Measurements from ENCODE around the gene SMYD4. TPM values are rescaled to one million over a fixed set of nuclear protein-coding genes. Genes with fewer than 3 reads are reported as not detected.

The SMYD4 gene
- total and polyA plus RNA-seq, 5 donors from 2014 or later: 7.2 to 25.8 (median 12.5) TPM

DNA sequence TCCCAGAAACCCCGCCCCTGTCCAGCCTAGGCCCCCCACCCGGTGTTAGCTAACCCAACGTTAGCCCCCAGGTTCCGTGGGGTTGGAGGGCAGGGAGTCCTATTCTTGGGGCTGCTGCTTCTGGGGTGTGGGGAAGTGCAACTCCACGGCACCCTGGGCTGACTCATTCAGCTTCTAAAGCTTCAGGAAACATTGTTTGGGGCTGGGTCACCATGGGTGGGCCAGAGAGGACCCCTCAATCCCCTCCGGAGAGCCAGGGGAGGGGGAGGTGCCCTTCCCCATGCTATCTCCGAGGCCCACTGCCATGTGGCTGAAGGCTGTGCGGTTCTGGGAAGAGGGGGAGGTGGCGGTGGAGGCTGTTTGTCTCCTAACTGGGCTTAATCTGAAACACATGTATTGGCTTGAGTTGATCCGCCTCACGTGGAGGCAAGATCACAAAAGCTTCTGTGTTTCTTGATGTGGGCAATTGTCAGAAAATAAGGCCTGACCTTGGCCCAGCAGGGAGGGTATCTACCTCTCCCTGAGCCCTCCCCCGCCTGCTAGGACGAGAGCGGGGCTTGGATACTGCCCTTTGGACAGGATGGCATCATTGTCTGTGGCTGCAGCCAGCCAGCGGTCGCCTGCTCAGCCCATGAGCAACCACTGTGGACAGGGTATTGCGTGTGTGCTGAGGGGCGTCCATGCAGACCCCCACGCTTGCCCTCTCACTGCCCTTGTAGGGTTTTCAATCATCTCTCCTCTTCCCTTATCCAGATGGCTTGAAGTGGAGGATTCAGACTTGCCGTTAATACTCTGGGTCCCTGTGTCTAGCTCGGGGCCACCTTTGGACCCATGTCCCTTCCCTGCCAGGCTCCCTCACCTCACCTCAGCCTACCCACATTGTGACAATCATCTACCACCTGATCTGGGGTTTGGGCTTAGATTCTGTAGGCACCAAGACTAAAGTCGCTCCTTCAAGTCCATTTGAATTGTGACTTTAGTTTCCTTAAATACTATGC lies 66.5 kb downstream of the SMYD4 start:
- Mint-ChIP-seq H3K4me3 (peak overlapping the region in 3 of 4 donors; percentile 48 to 74 (median 73)), H3K36me3 (peaks cover 4% of the 10 kb centered on the region), H3K27me3 (no peaks in the 10 kb centered on the region), H3K9me3 (no peaks in the 10 kb centered on the region), H3K27ac (peak overlapping the region; percentile 66 to 94 (median 72)), H3K4me1 (peaks cover 6 to 49% (median 15%) of the 10 kb centered on the region in 4 donors)
- H3K4me3 ChIP-seq (ENCODE audit: low read depth, low read length): no peak overlapping the region
- H3K27me3 ChIP-seq (ENCODE audit: control insufficient read depth, insufficient read depth, low read length): no peaks in the 10 kb centered on the region
- H3K4me1 ChIP-seq (ENCODE audit: control insufficient read depth, insufficient read depth, low read length, poor library complexity, severe bottlenecking): peaks cover 35% of the 10 kb centered on the region
- no peaks in the 10 kb centered on the region for H3K36me3 ChIP-seq (ENCODE audit: control insufficient read depth, insufficient read depth, low read length)
- H3K27ac ChIP-seq (ENCODE audit: insufficient read depth, low read length, poor library complexity, severe bottlenecking): peak overlapping the region; percentile 69
- ATAC-seq (ENCODE audit: low read depth in 2 of 2) (no peak), DNase-seq (peak in 1 of 3 donors; percentile 35)
- H3K9me3 ChIP-seq (ENCODE audit: control insufficient read depth in 2 of 2, low read length in 2 of 2): no peaks in the 10 kb centered on the region

DNA sequence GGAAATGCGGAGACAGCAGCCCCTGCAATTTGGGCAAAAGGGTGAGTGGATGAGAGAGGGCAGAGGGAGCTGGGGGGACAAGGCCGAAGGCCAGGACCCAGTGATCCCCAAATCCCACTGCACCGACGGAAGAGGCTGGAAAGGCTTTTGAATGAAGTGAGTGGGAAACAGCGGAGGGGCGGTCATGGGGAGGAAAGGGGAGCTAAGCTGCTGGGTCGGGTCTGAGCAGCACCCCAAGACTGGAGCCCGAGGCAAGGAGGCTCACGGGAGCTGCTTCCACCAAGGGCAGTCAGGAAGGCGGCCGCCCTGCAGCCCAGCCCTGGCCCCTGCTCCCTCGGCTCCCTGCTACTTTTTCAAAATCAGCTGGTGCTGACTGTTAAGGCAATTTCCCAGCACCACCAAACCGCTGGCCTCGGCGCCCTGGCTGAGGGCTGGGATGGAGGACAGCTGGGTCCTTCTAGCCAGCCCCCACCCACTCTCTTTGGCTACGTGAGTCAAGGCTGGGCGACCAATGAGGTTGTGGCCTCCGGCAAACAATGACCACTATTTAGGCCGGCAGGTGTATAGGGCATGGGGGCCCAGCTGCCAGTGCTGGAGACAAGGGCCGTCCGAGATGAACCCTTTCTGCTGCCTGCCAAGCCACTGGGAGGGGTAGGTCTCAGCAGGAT lies 67.3 kb downstream of the SMYD4 start:
- Mint-ChIP-seq H3K9me3 (no peaks in the 10 kb centered on the region), H3K4me3 (peak overlapping the region in 1 of 4 donors; percentile 68), H3K27me3 (peaks cover 2% of the 10 kb centered on the region), H3K36me3 (peaks cover 4% of the 10 kb centered on the region), H3K27ac (peak overlapping the region; percentile 66 to 94 (median 72)), H3K4me1 (peaks cover 6 to 43% (median 11%) of the 10 kb centered on the region in 4 donors)
- Histone ChIP-seq H3K27ac (ENCODE audit: insufficient read depth, low read length, poor library complexity, severe bottlenecking) (peak overlapping the region; percentile 69), H3K4me1 (ENCODE audit: control insufficient read depth, insufficient read depth, low read length, poor library complexity, severe bottlenecking) (peaks cover 35% of the 10 kb centered on the region), H3K27me3 (ENCODE audit: control insufficient read depth, insufficient read depth, low read length) (no peaks in the 10 kb centered on the region), H3K9me3 (ENCODE audit: control insufficient read depth in 2 of 2, low read length in 2 of 2) (no peaks in the 10 kb centered on the region), H3K36me3 (ENCODE audit: control insufficient read depth, insufficient read depth, low read length) (no peaks in the 10 kb centered on the region), H3K4me3 (ENCODE audit: low read depth, low read length) (no peak overlapping the region)
- no peak for DNase-seq
- ATAC-seq (ENCODE audit: low read depth in 2 of 2): no peak

DNA sequence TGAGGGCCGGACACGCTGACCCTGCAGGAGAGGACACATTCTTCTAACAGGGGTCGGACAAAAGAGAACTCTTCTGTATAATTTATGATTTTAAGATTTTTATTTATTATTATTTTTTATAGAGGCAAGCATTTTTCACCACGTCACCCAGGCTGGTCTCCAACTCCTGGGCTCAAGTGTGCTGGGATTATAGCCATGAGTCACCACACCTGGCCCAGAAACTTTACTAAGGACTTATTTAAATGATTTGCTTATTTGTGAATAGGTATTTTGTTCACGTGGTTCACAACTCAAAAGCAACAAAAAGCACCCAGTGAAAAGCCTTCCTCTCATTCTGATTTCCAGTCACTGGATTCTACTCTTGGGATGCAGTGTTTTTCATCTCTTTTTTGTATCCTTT lies 70.2 kb downstream of the SMYD4 start:
- peak overlapping the region in 1 of 4 donors; percentile 25 for H3K4me3 Mint-ChIP-seq
- Histone ChIP-seq H3K27ac (ENCODE audit: insufficient read depth, low read length, poor library complexity, severe bottlenecking) (no peak overlapping the region), H3K4me1 (ENCODE audit: control insufficient read depth, insufficient read depth, low read length, poor library complexity, severe bottlenecking) (peaks cover 33% of the 10 kb centered on the region), H3K36me3 (ENCODE audit: control insufficient read depth, insufficient read depth, low read length) (no peaks in the 10 kb centered on the region), H3K27me3 (ENCODE audit: control insufficient read depth, insufficient read depth, low read length) (no peaks in the 10 kb centered on the region), H3K9me3 (ENCODE audit: control insufficient read depth in 2 of 2, low read length in 2 of 2) (no peaks in the 10 kb centered on the region), H3K4me3 (ENCODE audit: low read depth, low read length) (no peak overlapping the region)
- no peak overlapping the region for H3K27ac Mint-ChIP-seq
- DNase-seq (no peak), ATAC-seq (ENCODE audit: low read depth in 2 of 2) (no peak)
- peaks cover 0 to 2% (median 0%) of the 10 kb centered on the region in 7 donors for H3K9me3 Mint-ChIP-seq
- H3K36me3 Mint-ChIP-seq: peaks cover 4% of the 10 kb centered on the region
- H3K4me1 Mint-ChIP-seq: peaks cover 5 to 36% (median 9%) of the 10 kb centered on the region in 4 donors
- H3K27me3 Mint-ChIP-seq: peaks cover 6% of the 10 kb centered on the region

DNA sequence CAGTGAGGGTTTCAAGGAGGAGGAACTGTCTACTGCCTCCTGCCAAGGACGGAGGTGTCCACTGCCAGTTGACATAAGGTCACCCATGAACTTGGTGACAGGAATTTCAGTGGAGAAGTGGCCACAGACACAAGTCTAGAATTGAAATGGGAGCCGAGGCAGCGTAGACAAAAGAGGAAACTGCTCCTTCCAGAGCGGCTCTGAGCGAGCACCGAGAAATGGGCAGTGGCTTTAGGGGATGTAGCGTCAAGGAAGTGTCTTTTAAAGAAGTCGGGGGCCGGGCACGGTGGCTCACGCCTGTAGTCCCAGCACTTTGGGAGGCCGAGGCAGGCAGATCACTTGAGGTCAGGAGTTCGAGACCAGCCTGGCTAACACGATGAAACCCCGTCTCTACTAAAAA lies 70.9 kb downstream of the SMYD4 start:
- Histone ChIP-seq H3K9me3 (ENCODE audit: control insufficient read depth in 2 of 2, low read length in 2 of 2) (no peaks in the 10 kb centered on the region), H3K27ac (ENCODE audit: insufficient read depth, low read length, poor library complexity, severe bottlenecking) (no peak overlapping the region), H3K27me3 (ENCODE audit: control insufficient read depth, insufficient read depth, low read length) (no peaks in the 10 kb centered on the region), H3K4me3 (ENCODE audit: low read depth, low read length) (no peak overlapping the region), H3K4me1 (ENCODE audit: control insufficient read depth, insufficient read depth, low read length, poor library complexity, severe bottlenecking) (peaks cover 26% of the 10 kb centered on the region), H3K36me3 (ENCODE audit: control insufficient read depth, insufficient read depth, low read length) (no peaks in the 10 kb centered on the region)
- Mint-ChIP-seq H3K27ac (peak overlapping the region; percentile 57 to 83 (median 75)), H3K4me3 (no peak overlapping the region), H3K4me1 (peaks cover 0 to 29% (median 3%) of the 10 kb centered on the region in 4 donors), H3K36me3 (peaks cover 4% of the 10 kb centered on the region), H3K9me3 (peaks cover 0 to 2% (median 0%) of the 10 kb centered on the region in 7 donors), H3K27me3 (peaks cover 6% of the 10 kb centered on the region)
- no peak for ATAC-seq (ENCODE audit: low read depth in 2 of 2)
- no peak for DNase-seq

DNA sequence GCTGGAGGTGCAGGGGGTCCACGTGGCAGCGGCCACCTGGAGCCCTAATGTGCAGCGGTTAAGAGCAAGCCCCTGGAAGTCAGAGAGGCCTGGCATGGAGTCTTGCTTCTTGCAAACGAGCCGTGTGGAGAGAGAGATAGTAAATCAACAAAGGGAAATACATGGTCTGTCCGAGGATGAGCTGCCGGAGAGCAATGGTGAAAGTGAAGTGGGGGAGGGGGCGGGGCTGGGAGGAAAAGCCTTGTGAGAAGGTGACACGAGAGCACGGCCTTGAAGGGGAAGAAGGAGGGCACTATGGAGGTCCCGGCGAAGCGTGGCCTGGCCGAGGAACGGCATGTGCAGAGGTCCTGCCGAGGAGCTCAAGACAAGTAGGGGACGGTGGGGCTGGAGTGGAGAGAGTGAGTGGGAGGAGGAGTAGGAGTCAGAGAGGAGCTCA lies 73.9 kb downstream of the SMYD4 start:
- Mint-ChIP-seq H3K9me3 (peaks cover 0 to 2% (median 0%) of the 10 kb centered on the region in 7 donors), H3K4me3 (no peak overlapping the region), H3K27me3 (peaks cover 6% of the 10 kb centered on the region), H3K27ac (peak overlapping the region in 2 of 3 donors; percentile 8 to 87), H3K4me1 (peaks cover 0 to 8% (median 0%) of the 10 kb centered on the region in 4 donors), H3K36me3 (peaks cover 4% of the 10 kb centered on the region)
- H3K4me1 ChIP-seq (ENCODE audit: control insufficient read depth, insufficient read depth, low read length, poor library complexity, severe bottlenecking): no peaks in the 10 kb centered on the region
- H3K27me3 ChIP-seq (ENCODE audit: control insufficient read depth, insufficient read depth, low read length): no peaks in the 10 kb centered on the region
- ATAC-seq (ENCODE audit: low read depth in 2 of 2): no peak
- no peak overlapping the region for H3K27ac ChIP-seq (ENCODE audit: insufficient read depth, low read length, poor library complexity, severe bottlenecking)
- H3K36me3 ChIP-seq (ENCODE audit: control insufficient read depth, insufficient read depth, low read length): no peaks in the 10 kb centered on the region
- DNase-seq: no peak
- no peak overlapping the region for H3K4me3 ChIP-seq (ENCODE audit: low read depth, low read length)
- H3K9me3 ChIP-seq (ENCODE audit: control insufficient read depth in 2 of 2, low read length in 2 of 2): no peaks in the 10 kb centered on the region

DNA sequence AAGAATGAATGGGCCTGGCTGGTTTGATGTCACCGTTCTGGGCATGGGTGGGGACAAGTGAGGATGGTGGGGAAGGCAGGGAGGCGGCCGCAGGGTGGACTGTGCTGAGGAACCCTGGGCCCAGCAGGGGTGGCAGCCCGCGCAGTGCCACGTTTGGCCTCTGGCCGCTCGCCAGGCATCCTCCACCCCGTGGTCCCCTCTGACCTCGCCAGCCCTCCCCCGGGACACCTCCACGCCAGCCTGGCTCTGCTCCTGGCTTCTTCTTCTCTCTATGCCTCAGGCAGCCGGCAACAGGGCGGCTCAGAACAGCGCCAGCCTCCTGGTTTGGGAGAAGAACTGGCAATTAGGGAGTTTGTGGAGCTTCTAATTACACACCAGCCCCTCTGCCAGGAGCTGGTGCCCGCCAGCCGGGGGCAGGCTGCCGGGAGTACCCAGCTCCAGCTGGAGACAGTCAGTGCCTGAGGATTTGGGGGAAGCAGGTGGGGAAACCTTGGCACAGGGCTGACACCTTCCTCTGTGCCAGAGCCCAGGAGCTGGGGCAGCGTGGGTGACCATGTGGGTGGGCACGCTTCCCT lies 74.4 kb downstream of the SMYD4 start:
- no peak overlapping the region for H3K4me3 Mint-ChIP-seq
- peaks cover 6% of the 10 kb centered on the region for H3K27me3 Mint-ChIP-seq
- no peak overlapping the region for H3K27ac Mint-ChIP-seq
- peaks cover 0 to 2% (median 0%) of the 10 kb centered on the region in 7 donors for H3K9me3 Mint-ChIP-seq
- DNase-seq (no peak), ATAC-seq (ENCODE audit: low read depth in 2 of 2) (no peak)
- Histone ChIP-seq H3K27ac (ENCODE audit: insufficient read depth, low read length, poor library complexity, severe bottlenecking) (no peak overlapping the region), H3K4me3 (ENCODE audit: low read depth, low read length) (no peak overlapping the region), H3K4me1 (ENCODE audit: control insufficient read depth, insufficient read depth, low read length, poor library complexity, severe bottlenecking) (no peaks in the 10 kb centered on the region), H3K9me3 (ENCODE audit: control insufficient read depth in 2 of 2, low read length in 2 of 2) (no peaks in the 10 kb centered on the region), H3K27me3 (ENCODE audit: control insufficient read depth, insufficient read depth, low read length) (no peaks in the 10 kb centered on the region), H3K36me3 (ENCODE audit: control insufficient read depth, insufficient read depth, low read length) (no peaks in the 10 kb centered on the region)
- H3K4me1 Mint-ChIP-seq: peaks cover 0 to 5% (median 0%) of the 10 kb centered on the region in 4 donors
- peaks cover 4% of the 10 kb centered on the region for H3K36me3 Mint-ChIP-seq

DNA sequence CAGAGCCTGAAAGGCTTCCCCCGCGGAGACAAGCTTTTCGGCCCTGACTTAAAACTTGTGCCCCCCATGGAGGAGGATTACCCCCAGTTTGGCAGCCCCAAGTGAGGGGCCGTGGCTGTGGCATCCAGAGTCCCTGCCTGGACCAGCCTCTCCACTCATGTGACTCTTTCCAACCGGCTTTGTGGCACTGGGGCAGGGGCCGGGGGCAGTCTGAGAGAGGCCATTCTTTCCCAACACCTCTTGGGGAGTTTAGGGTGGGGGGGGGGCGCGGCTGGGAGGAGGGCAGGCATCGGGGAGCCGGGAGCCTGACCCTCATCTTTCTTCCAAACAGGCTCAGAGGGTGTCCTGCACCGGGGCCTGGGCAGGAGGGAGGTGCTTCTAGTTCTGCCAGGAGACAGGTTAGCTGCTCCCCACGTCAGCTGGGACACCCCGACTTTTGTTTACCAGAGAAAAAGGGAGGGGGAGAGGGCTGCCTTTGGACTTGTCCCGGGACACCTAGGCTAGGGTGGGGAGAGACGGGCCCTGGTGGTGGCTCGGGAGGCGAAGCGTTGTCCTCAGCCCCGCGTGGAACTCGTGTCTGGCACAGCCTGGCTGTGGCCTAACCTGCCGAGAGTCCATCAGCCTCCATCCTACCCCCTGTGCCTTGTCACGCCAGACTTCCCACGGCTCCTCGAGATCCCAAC lies 75.1 kb downstream of the SMYD4 start:
- Mint-ChIP-seq H3K36me3 (peaks cover 4% of the 10 kb centered on the region), H3K27ac (no peak overlapping the region), H3K9me3 (peaks cover 0 to 2% (median 0%) of the 10 kb centered on the region in 7 donors), H3K4me3 (no peak overlapping the region), H3K27me3 (peaks cover 6% of the 10 kb centered on the region), H3K4me1 (peaks cover 0 to 5% (median 0%) of the 10 kb centered on the region in 4 donors)
- Histone ChIP-seq H3K4me3 (ENCODE audit: low read depth, low read length) (no peak overlapping the region), H3K27me3 (ENCODE audit: control insufficient read depth, insufficient read depth, low read length) (no peaks in the 10 kb centered on the region), H3K4me1 (ENCODE audit: control insufficient read depth, insufficient read depth, low read length, poor library complexity, severe bottlenecking) (no peaks in the 10 kb centered on the region), H3K36me3 (ENCODE audit: control insufficient read depth, insufficient read depth, low read length) (no peaks in the 10 kb centered on the region), H3K27ac (ENCODE audit: insufficient read depth, low read length, poor library complexity, severe bottlenecking) (no peak overlapping the region), H3K9me3 (ENCODE audit: control insufficient read depth in 2 of 2, low read length in 2 of 2) (no peaks in the 10 kb centered on the region)
- DNase-seq (no peak), ATAC-seq (ENCODE audit: low read depth in 2 of 2) (no peak)

All from CD4-positive, CD25-positive, alpha-beta regulatory T cell (primary cell).